Upper lobe of left lung (tissue), 4 donors: Measurements from ENCODE around the gene SLC5A5.

Source experiments
- CTCF ChIP-seq, 6 experiments: fragments of 450-650 bp in 4 of 6; fragments of 200-600 bp in 2 of 6; sonication (generic) in 2 of 6; IDR thresholded peaks; one replicate each; pipeline ENCODE4 v1.5.1; 2016 to 2019; ENCODE audit warnings: antibody characterized with exemption in 6 of 6
- POLR2A ChIP-seq, 4 donors: fragments of 450-650 bp; IDR thresholded peaks; one replicate each; pipeline ENCODE4 v1.5.1; 2016 to 2017; ENCODE audit warnings: antibody characterized with exemption in 4 of 4, mild to moderate bottlenecking in 2 of 4

GRCh38 chr19:17855280-17856152 is 16.2 kb upstream of the SLC5A5 start:
- peak; percentile 94 to 98 (median 96) for TF ChIP-seq CTCF (IDR thresholded peaks at IDR 0.05)
- TF ChIP-seq POLR2A (IDR thresholded peaks at IDR 0.05): no peak
